AG04450 (cell line): ENCODE measurements around the gene LZTS3. TPM values are rescaled to one million over a fixed set of nuclear protein-coding genes. Genes with fewer than 3 reads are reported as not detected.

Experiments
- CTCF ChIA-PET: fragments of 300-600, 350-600 bp; formaldehyde crosslinking; extraction: SDS; loops from one replicate; lab custom pipeline; 2022; ENCODE audit warnings: antibody characterized with exemption, inconsistent platforms; lab: Charles Lee
- POLR2A ChIA-PET: fragments of 350-600 bp; formaldehyde crosslinking; extraction: SDS; loops from one replicate; lab custom pipeline; 2021; ENCODE audit warnings: antibody characterized with exemption, inconsistent platforms; lab: Yijun Ruan, JAX
- DNase-seq: peaks from one replicate; pipeline ENCODE4 v3.0.0-alpha.2; 2011; ENCODE audit warnings: low read depth, low spot score
- H3K27ac ChIP-seq: one replicate; pipeline ENCODE4 v1.5.1; 2012; ENCODE audit warnings: low read depth, low read length, control low read depth
- H3K27me3 ChIP-seq: one replicate; pipeline ENCODE4 v1.6.0; 2012; ENCODE audit warnings: low read length; ENCODE audit not compliant: control insufficient read depth, insufficient read depth
- H3K4me3 ChIP-seq: 2 replicates; pipeline ENCODE4 v1.5.1; 2011; ENCODE audit warnings: mild to moderate bottlenecking, low read depth, low read length, control low read depth
- H3K9me3 ChIP-seq: 2 replicates; pipeline ENCODE4 v1.5.1; 2012; ENCODE audit warnings: low read length; ENCODE audit not compliant: control insufficient read depth, insufficient read depth
- polyA plus RNA-seq: library from polyadenylated mRNA; depleted of rRNA; stranded (reverse); fragments of >200 nt; gene quantifications from 2 replicates; pipeline ENCODE4 v1.2.3, GENCODE V29; 2011
- TF ChIP-seq, protein P1 (sequence below): IDR thresholded peaks from 2 replicates; pipeline ENCODE4 v1.5.1; 2011; ENCODE audit warnings: low read depth, low read length, control low read depth, inconsistent platforms

LZTS3 gene
- polyA plus RNA-seq, 1 experiment, result 2.0 TPM

DNA sequence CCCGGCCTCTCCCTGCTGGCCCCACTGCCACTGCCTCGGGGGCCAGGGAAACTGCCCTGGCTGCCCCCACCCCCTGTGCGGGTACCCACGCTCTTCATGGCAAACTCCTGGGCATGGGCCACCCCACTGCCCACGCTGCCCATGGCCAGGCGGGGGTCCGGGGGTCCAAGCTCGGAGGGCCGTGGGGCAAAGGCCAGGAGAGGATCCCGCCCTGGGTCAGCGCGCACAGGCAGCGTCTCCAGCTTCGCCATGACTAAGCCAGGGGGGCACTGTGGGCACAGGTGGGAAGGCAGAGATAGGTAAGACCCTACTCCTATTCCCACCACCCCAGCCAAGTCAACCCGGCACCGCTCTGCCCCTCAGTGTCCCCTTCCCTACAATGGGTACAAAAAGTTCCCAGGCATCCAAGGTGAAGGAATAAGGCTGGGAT lies 6.4 kb downstream of the LZTS3 start:
- ChIA-PET CTCF (no interaction called here), POLR2A (no interaction called here)
- no peak overlapping the region for H3K4me3 ChIP-seq
- peaks cover 14% of the 10 kb centered on the region for H3K27me3 ChIP-seq
- H3K27ac ChIP-seq, result no peak overlapping the region
- TF ChIP-seq, protein P1, sequence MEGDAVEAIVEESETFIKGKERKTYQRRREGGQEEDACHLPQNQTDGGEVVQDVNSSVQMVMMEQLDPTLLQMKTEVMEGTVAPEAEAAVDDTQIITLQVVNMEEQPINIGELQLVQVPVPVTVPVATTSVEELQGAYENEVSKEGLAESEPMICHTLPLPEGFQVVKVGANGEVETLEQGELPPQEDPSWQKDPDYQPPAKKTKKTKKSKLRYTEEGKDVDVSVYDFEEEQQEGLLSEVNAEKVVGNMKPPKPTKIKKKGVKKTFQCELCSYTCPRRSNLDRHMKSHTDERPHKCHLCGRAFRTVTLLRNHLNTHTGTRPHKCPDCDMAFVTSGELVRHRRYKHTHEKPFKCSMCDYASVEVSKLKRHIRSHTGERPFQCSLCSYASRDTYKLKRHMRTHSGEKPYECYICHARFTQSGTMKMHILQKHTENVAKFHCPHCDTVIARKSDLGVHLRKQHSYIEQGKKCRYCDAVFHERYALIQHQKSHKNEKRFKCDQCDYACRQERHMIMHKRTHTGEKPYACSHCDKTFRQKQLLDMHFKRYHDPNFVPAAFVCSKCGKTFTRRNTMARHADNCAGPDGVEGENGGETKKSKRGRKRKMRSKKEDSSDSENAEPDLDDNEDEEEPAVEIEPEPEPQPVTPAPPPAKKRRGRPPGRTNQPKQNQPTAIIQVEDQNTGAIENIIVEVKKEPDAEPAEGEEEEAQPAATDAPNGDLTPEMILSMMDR, result no peak
- no peaks in the 10 kb centered on the region for H3K9me3 ChIP-seq
- DNase-seq, result no peak

GRCh38 chr20:3166338-3166912 lies 6.9 kb downstream of the LZTS3 start:
- Histone ChIP-seq H3K27me3 (peaks cover 11% of the 10 kb centered on the region), H3K27ac (no peak overlapping the region), H3K4me3 (no peak overlapping the region), H3K9me3 (no peaks in the 10 kb centered on the region)
- TF ChIP-seq, protein P1, result no peak
- DNase-seq, result no peak
- ChIA-PET POLR2A (no interaction called here), CTCF (no interaction called here)

- Histone ChIP-seq H3K27ac (no peak overlapping the region), H3K9me3 (no peaks in the 10 kb centered on the region), H3K4me3 (no peak overlapping the region), H3K27me3 (peaks cover 11% of the 10 kb centered on the region)
- TF ChIP-seq, protein P1, result no peak
- ChIA-PET CTCF (no interaction called here), POLR2A (interaction anchor here (0.7 kb wide), 1 partner anchor 652 kb away, joined by 4 read pairs; no protein-coding TSS in a partner anchor)
- no peak for DNase-seq
Observed at GRCh38 chr20:3165473-3166337, 7.6 kb downstream of the LZTS3 start.

- CTCF ChIA-PET, result interaction anchor here (0.7 kb wide), 1 partner anchor 398 kb away, joined by 4 read pairs; no protein-coding TSS in a partner anchor
- TF ChIP-seq, protein P1, result no peak
- Histone ChIP-seq H3K27me3 (peaks cover 11% of the 10 kb centered on the region), H3K9me3 (no peaks in the 10 kb centered on the region), H3K4me3 (no peak overlapping the region), H3K27ac (no peak overlapping the region)
- DNase-seq, result no peak
- POLR2A ChIA-PET, result interaction anchor here (0.6 to 0.7 kb wide), 2 partner anchors 47 to 653 kb away, joined by 3 to 4 read pairs; no protein-coding TSS in a partner anchor
Observed at GRCh38 chr20:3164763-3165410, 8.5 kb downstream of the LZTS3 start.
